CD4-positive, CD25-positive, alpha-beta regulatory T cell (primary cell): Measurements from ENCODE around the gene ASGR1. TPM values are rescaled to one million over a fixed set of nuclear protein-coding genes. Genes with fewer than 3 reads are reported as not detected.
"Not testable (repeated sequence)": the region's sequence is repeated elsewhere in the genome, so short reads cannot be mapped to it uniquely, and the experiment has no call there.

Source experiments
- ATAC-seq, 2 donors: fragments of 150-1000 bp; cut with Tn5 transposase; one replicate each; pipeline ENCODE4 v1.10.0; 2021; ENCODE audit warnings: low read depth in 2 of 2, moderate number of reproducible peaks in 2 of 2, moderate library complexity in 1 of 2
- DNase-seq, 3 donors: peaks; one replicate each; pipeline versions ENCODE4 v3.0.0 to v3.0.0-alpha.2; 2012 to 2022; ENCODE audit warnings: mixed read lengths in 1 of 3
- H3K27ac ChIP-seq: one replicate; pipeline ENCODE4 v1.7.0; 2013; ENCODE audit warnings: mild to moderate bottlenecking, low read length; ENCODE audit not compliant: insufficient read depth, poor library complexity, severe bottlenecking
- H3K27me3 ChIP-seq: one replicate; pipeline ENCODE4 v1.7.0; 2013; ENCODE audit warnings: low read length; ENCODE audit not compliant: control insufficient read depth, insufficient read depth
- H3K36me3 ChIP-seq: one replicate; pipeline ENCODE4 v1.7.0; 2013; ENCODE audit warnings: mild to moderate bottlenecking, low read length, moderate library complexity; ENCODE audit not compliant: control insufficient read depth, insufficient read depth
- H3K4me1 ChIP-seq: 2 replicates; pipeline ENCODE4 v1.7.0; 2013; ENCODE audit warnings: mild to moderate bottlenecking, low read length; ENCODE audit not compliant: insufficient read depth, control insufficient read depth, poor library complexity, severe bottlenecking
- H3K4me3 ChIP-seq: one replicate; pipeline ENCODE4 v1.7.0; 2013; ENCODE audit warnings: low read depth, mild to moderate bottlenecking, low read length, moderate library complexity
- H3K9me3 ChIP-seq, 2 experiments: 1 replicate in 1 of 2; 2 replicates in 1 of 2; pipeline ENCODE4 v1.7.0; 2013; ENCODE audit warnings: low read length in 2 of 2, mild to moderate bottlenecking in 1 of 2, moderate library complexity in 1 of 2; ENCODE audit not compliant: control insufficient read depth in 2 of 2
- H3K27ac Mint-ChIP-seq, 3 donors: one replicate each; pipeline ENCODE4 v1.8.0; 2020 to 2022; ENCODE audit warnings: mild to moderate bottlenecking in 3 of 3, mixed read lengths in 3 of 3, moderate library complexity in 2 of 3
- H3K27me3 Mint-ChIP-seq: one replicate; pipeline ENCODE4 v1.8.0; 2022; ENCODE audit warnings: mild to moderate bottlenecking, mixed read lengths
- H3K36me3 Mint-ChIP-seq: one replicate; pipeline ENCODE4 v1.8.0; 2020; ENCODE audit warnings: mixed read lengths
- H3K4me1 Mint-ChIP-seq, 4 donors: one replicate each; pipeline ENCODE4 v1.8.0; 2020 to 2022; ENCODE audit warnings: mixed read lengths in 4 of 4, mild to moderate bottlenecking in 1 of 4
- H3K4me3 Mint-ChIP-seq, 4 donors: one replicate each; pipeline ENCODE4 v1.8.0; 2020 to 2022; ENCODE audit warnings: mild to moderate bottlenecking in 4 of 4, mixed read lengths in 4 of 4, moderate library complexity in 3 of 4
- H3K9me3 Mint-ChIP-seq, 7 donors: one replicate each; pipeline ENCODE4 v1.8.0; 2020 to 2022; ENCODE audit warnings: mixed read lengths in 7 of 7, mild to moderate bottlenecking in 3 of 7, moderate library complexity in 2 of 7
- polyA plus RNA-seq, 4 donors: library from polyadenylated mRNA; unstranded; fragments of 300-500 nt; fragmentation: Illumina TruSeq; gene quantifications; one replicate each; pipeline ENCODE4 v1.2.3, GENCODE V29; 2021
- total RNA-seq: library from RNA; stranded (reverse); gene quantifications from one replicate; pipeline ENCODE4 v1.2.3, GENCODE V29; 2022

ASGR1 gene
- total and polyA plus RNA-seq, 5 donors from 2014 or later, result 0.24 TPM; not detected in 4

DNA sequence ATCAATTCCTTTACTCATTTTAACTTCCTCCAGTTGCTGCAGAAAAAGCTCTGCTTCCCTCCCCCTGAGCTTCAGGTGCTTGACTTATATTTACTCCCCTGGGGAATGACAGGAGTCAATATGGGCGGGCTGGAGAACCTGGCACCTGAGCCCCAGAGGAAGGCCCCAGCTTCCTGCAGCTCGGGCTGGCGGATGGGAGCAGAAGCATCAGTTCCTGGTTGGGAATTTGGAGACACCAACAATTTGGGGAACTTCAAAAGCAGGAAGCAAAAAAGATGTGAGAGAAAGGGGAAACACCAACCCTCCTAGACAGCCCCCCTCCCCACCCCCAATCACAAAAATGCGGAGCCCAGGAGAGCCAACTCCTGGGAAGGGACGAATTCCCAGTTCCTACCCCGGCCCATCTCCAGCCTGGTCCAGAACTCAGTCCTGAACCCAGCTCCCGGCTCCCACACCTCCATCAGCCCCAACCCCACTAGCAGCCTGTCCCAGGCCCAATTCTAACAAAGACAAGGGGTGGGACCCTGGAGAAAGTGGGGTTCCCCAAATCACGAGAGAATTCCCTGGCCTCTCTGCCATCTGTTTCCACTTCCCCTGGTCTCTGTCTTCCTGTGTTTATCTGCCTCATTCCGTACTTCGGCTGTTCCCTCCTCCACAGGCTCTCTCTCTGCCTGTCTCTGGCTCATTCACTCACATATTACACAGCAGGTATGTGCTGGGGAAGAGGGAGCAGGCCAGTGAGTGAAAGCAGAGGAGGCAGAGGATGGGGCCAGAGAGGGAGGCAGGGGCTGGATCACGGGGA lies 48.3 kb downstream of the ASGR1 start:
- H3K4me1 ChIP-seq, result peaks cover 9% of the 10 kb centered on the region
- H3K27ac Mint-ChIP-seq, result peak overlapping the region in 2 of 3 donors; percentile 38 to 82
- no peaks in the 10 kb centered on the region for H3K27me3 ChIP-seq
- no peak overlapping the region for H3K4me3 Mint-ChIP-seq
- no peak for DNase-seq
- ATAC-seq, result no peak
- H3K27me3 Mint-ChIP-seq, result no peaks in the 10 kb centered on the region
- peaks cover 0 to 20% (median 8%) of the 10 kb centered on the region in 4 donors for H3K4me1 Mint-ChIP-seq
- no peak overlapping the region for H3K4me3 ChIP-seq
- H3K27ac ChIP-seq, result no peak overlapping the region
- no peaks in the 10 kb centered on the region for H3K9me3 ChIP-seq
- H3K36me3 ChIP-seq, result no peaks in the 10 kb centered on the region
- H3K36me3 Mint-ChIP-seq, result no peaks in the 10 kb centered on the region
- no peaks in the 10 kb centered on the region for H3K9me3 Mint-ChIP-seq

DNA sequence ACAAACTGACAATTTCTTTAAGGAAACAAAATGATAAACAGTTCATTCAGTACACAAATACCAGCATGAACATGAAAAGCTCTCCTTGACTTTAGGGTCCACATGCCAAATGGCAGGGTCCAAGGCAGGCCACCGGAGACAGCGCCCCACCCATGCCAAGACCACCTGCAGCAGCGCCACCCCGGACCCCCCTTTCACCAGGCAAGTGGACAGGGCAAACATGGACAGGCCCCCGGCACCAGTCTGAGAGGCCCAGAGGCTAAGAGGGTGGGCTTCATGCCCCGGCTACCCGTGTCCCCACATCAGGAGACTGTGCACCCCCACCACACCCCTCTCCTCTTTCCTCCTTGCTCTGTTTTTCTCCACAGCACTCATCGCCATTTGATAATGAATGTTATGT lies 49.9 kb downstream of the ASGR1 start:
- Histone ChIP-seq H3K4me3 (no peak overlapping the region), H3K36me3 (no peaks in the 10 kb centered on the region), H3K27ac (no peak overlapping the region), H3K4me1 (peaks cover 9% of the 10 kb centered on the region), H3K27me3 (no peaks in the 10 kb centered on the region), H3K9me3 (no peaks in the 10 kb centered on the region)
- Mint-ChIP-seq H3K27ac (peak overlapping the region in 2 of 3 donors; percentile 55 to 56), H3K27me3 (no peaks in the 10 kb centered on the region), H3K4me1 (peaks cover 0 to 20% (median 8%) of the 10 kb centered on the region in 4 donors), H3K4me3 (no peak overlapping the region), H3K9me3 (no peaks in the 10 kb centered on the region), H3K36me3 (no peaks in the 10 kb centered on the region)
- no peak for ATAC-seq
- DNase-seq, result no peak

DNA sequence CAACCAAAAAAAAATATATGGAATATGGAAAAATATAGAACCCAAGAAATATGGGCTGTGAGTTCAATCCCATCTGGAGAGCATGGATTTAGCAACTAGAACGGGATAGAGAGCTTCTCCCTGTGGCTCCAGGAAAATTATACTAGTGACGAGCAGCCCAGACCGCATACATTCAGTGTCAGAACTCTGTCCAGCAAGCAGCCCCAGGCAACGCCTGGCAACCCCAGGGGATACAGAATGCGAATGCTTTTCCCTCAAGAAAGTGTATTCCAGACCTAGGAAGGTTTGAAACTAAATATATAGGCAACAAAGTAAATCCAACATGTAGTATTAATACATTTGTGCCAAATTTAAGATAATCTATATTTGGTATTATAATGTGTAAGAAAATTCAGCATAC lies 51.0 kb downstream of the ASGR1 start:
- no peaks in the 10 kb centered on the region for H3K9me3 ChIP-seq
- peaks cover 7% of the 10 kb centered on the region for H3K27me3 Mint-ChIP-seq

DNA sequence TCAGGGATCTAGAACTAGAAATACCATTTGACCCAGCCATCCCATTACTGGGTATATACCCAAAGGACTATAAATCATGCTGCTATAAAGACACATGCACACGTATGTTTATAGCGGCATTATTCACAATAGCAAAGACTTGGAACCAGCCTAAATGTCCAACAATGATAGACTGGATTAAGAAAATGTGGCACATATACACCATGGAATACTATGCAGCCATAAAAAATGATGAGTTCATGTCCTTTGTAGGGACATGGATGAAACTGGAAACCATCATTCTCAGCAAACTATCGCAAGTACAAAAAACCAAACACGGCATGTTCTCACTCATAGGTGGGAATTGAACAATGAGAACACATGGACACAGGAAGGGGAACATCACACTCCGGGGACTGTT lies 51.7 kb downstream of the ASGR1 start:
- not testable (repeated sequence) for H3K9me3 ChIP-seq, H3K4me3 ChIP-seq, H3K9me3 Mint-ChIP-seq, H3K4me3 Mint-ChIP-seq, H3K36me3 Mint-ChIP-seq, ATAC-seq, H3K36me3 ChIP-seq, H3K27ac ChIP-seq, H3K4me1 Mint-ChIP-seq, H3K27ac Mint-ChIP-seq, H3K27me3 Mint-ChIP-seq, H3K27me3 ChIP-seq, H3K4me1 ChIP-seq, DNase-seq

More for the DNA sequence above, 51.0 kb downstream of the ASGR1 start:
- Mint-ChIP-seq H3K27ac (no peak overlapping the region), H3K9me3 (no peaks in the 10 kb centered on the region), H3K4me3 (no peak overlapping the region), H3K4me1 (peaks cover 0 to 14% (median 5%) of the 10 kb centered on the region in 4 donors), H3K36me3 (no peaks in the 10 kb centered on the region)
- DNase-seq, result no peak
- Histone ChIP-seq H3K4me3 (no peak overlapping the region), H3K36me3 (no peaks in the 10 kb centered on the region), H3K4me1 (peaks cover 2% of the 10 kb centered on the region), H3K27ac (no peak overlapping the region), H3K27me3 (no peaks in the 10 kb centered on the region)
- ATAC-seq, result no peak

DNA sequence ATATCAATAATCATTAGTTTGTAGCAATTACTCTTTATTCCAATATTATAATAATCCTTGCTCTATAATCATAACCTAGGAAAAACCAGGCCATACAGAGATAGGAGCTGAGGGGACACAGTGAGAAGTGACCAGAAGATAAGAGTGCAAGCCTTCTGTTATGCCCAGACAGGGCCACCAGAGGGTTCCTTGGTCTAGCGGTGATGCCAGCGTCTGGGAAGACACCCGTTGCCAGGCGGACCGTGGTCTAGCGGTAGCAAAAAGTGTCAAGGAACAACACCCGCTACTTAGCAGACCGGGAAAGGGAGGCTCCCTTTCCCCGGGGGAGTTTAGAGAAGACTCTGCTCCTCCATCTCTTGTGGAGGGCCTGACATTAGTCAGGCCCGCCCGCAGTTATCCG lies 52.8 kb downstream of the ASGR1 start:
- peaks cover 14% of the 10 kb centered on the region for H3K27me3 Mint-ChIP-seq
- not testable (repeated sequence) for H3K27me3 ChIP-seq, H3K4me1 ChIP-seq, H3K4me1 Mint-ChIP-seq, ATAC-seq, H3K27ac ChIP-seq, H3K4me3 ChIP-seq, H3K4me3 Mint-ChIP-seq, H3K36me3 Mint-ChIP-seq, H3K27ac Mint-ChIP-seq, H3K9me3 Mint-ChIP-seq, H3K9me3 ChIP-seq, H3K36me3 ChIP-seq, DNase-seq

DNA sequence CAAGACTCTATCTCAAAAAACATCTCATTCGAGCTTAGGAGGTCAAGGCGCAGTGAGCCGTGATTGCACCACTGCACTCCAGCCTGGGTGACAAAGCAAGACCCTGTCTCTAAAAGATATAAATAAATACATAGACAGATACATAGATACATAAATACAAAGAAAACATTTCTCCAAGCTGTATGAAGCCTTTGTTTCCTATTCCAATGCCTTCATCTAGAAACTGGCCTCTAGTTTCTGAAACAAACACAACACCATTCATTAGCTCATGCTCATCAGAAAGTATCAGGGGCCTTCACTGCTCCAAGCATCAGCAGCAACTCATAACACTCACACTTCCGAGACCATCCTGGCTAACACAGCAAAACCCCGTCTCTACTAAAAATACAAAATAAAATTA lies 54.2 kb downstream of the ASGR1 start:
- no peak overlapping the region for H3K4me3 Mint-ChIP-seq
- no peaks in the 10 kb centered on the region for H3K9me3 ChIP-seq
- H3K9me3 Mint-ChIP-seq, result no peaks in the 10 kb centered on the region

DNA sequence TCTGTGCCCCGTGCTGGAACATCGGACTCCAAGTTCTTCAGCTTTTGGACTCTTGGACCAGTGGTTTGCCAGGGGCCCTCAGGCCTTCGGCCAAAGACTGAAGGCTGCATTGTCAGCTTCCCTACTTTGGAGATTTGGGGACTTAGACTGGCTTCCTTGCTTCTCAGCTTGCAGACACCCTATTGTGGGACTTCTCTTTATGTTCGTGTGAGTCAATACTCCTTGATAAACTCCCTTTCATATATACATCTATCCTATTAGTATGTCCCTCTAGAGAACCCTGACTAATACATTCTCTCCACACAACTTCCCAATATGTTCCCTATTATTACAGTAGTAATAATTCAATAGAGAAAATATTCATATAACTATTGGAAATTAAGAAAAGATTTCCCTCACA lies 55.3 kb downstream of the ASGR1 start:
- H3K27ac ChIP-seq, result no peak overlapping the region
- peaks cover 37% of the 10 kb centered on the region for H3K27me3 Mint-ChIP-seq
- no peaks in the 10 kb centered on the region for H3K36me3 Mint-ChIP-seq
- H3K4me1 Mint-ChIP-seq, result peaks cover 0 to 2% (median 0%) of the 10 kb centered on the region in 4 donors
- H3K36me3 ChIP-seq, result no peaks in the 10 kb centered on the region
- no peak overlapping the region for H3K4me3 Mint-ChIP-seq
- no peaks in the 10 kb centered on the region for H3K9me3 Mint-ChIP-seq
- H3K4me1 ChIP-seq, result no peaks in the 10 kb centered on the region
- no peaks in the 10 kb centered on the region for H3K9me3 ChIP-seq
- peak overlapping the region in 1 of 3 donors; percentile 9 for H3K27ac Mint-ChIP-seq
- H3K27me3 ChIP-seq, result peaks cover 4% of the 10 kb centered on the region
- H3K4me3 ChIP-seq, result no peak overlapping the region
- ATAC-seq (no peak), DNase-seq (no peak)

More for the DNA sequence above, 54.2 kb downstream of the ASGR1 start:
- no peak for ATAC-seq
- Histone ChIP-seq H3K27me3 (peaks cover 3% of the 10 kb centered on the region), H3K4me3 (no peak overlapping the region), H3K4me1 (no peaks in the 10 kb centered on the region), H3K36me3 (no peaks in the 10 kb centered on the region), H3K27ac (no peak overlapping the region)
- H3K27ac Mint-ChIP-seq, result no peak overlapping the region
- peaks cover 29% of the 10 kb centered on the region for H3K27me3 Mint-ChIP-seq
- DNase-seq, result no peak
- no peaks in the 10 kb centered on the region for H3K36me3 Mint-ChIP-seq
- H3K4me1 Mint-ChIP-seq, result peaks cover 0 to 2% (median 0%) of the 10 kb centered on the region in 4 donors
